Vagina (tissue), 2 donors: ENCODE data around the gene ENAH. TPM values are rescaled to one million over a fixed set of nuclear protein-coding genes. Genes with fewer than 3 reads are reported as not detected.

ENCODE experiments used
- DNase-seq, 2 donors: peaks; one replicate each; pipeline ENCODE4 v3.0.0-alpha.2; 2017; ENCODE audit errors: extremely low spot score in 2 of 2
- H3K27ac ChIP-seq: fragments of 200-600 bp; sonication (generic); one replicate; pipeline ENCODE4 v1.5.1; 2019
- H3K27me3 ChIP-seq: fragments of 200-600 bp; sonication (generic); one replicate; pipeline ENCODE4 v1.5.1; 2019
- H3K36me3 ChIP-seq, 2 donors: fragments of 200-600 bp; sonication (generic); one replicate each; pipeline ENCODE4 v1.5.1; 2017 to 2019
- H3K4me1 ChIP-seq: fragments of 200-600 bp; sonication (generic); one replicate; pipeline ENCODE4 v1.5.1; 2019
- H3K4me3 ChIP-seq, 2 donors: fragments of 200-600 bp; sonication (generic); 1 replicate in 1 of 2; 2 replicates in 1 of 2; pipeline ENCODE4 v1.5.1; 2016 to 2019
- H3K9me3 ChIP-seq: fragments of 200-600 bp; sonication (generic); one replicate; pipeline ENCODE4 v1.5.1; 2019
- CTCF ChIP-seq, 3 experiments: fragments of 450-650 bp in 2 of 3; fragments of 200-600 bp in 1 of 3; sonication (generic) in 1 of 3; IDR thresholded peaks; one replicate each; pipeline ENCODE4 v1.5.1; 2017 to 2019; ENCODE audit warnings: antibody characterized with exemption in 3 of 3, mild to moderate bottlenecking in 2 of 3, moderate library complexity in 2 of 3
- POLR2A ChIP-seq, 2 donors: fragments of 450-650 bp; IDR thresholded peaks; one replicate each; pipeline ENCODE4 v1.6.1; 2017; ENCODE audit warnings: antibody characterized with exemption in 2 of 2, mild to moderate bottlenecking in 2 of 2, moderate library complexity in 2 of 2
- POLR2AphosphoS5 ChIP-seq, 2 donors: sonication (generic); formaldehyde crosslinking; IDR thresholded peaks; one replicate each; pipeline ENCODE4 v1.9.0; 2017; ENCODE audit warnings: antibody characterized with exemption in 2 of 2, mild to moderate bottlenecking in 2 of 2, low read depth in 1 of 2; ENCODE audit not compliant: insufficient read depth in 1 of 2
- intact Hi-C: fragments of 100-400 bp; cut with DNase I; formaldehyde crosslinking; loops from one replicate; pipeline ENCODE4 v1.15.1; 2023
- total RNA-seq: library from RNA; depleted of rRNA; stranded (reverse); fragments of >200 nt; gene quantifications from one replicate; pipeline ENCODE4 v1.2.3, GENCODE V29; 2016

Gene ENAH
- total RNA-seq, 1 donor from 2014 or later, result 62.4 TPM

GRCh38 chr1:225587310-225587709, 65.6 kb downstream of the ENAH start:
- TF ChIP-seq CTCF (IDR thresholded peaks at IDR 0.05) (no peak), POLR2A (IDR thresholded peaks at IDR 0.05) (no peak), POLR2AphosphoS5 (IDR thresholded peaks at IDR 0.05; ENCODE audit: insufficient read depth in 1 of 2, low read depth in 1 of 2) (no peak)
- H3K4me3 ChIP-seq, result no peak overlapping the region
- H3K27ac ChIP-seq, result no peak overlapping the region
- intact Hi-C loops, result no loop called here
- H3K4me1 ChIP-seq, result no peaks in the 10 kb centered on the region
- no peak for DNase-seq
- H3K9me3 ChIP-seq, result no peaks in the 10 kb centered on the region
- no peaks in the 10 kb centered on the region for H3K27me3 ChIP-seq
- H3K36me3 ChIP-seq, result no peaks in the 10 kb centered on the region

GRCh38 chr1:225581186-225581585, 71.7 kb downstream of the ENAH start:
- H3K4me1 ChIP-seq, result no peaks in the 10 kb centered on the region
- intact Hi-C loops, result no loop called here

GRCh38 chr1:225580238-225581099, 72.5 kb downstream of the ENAH start:
- H3K27ac ChIP-seq, result no peak overlapping the region
- H3K4me1 ChIP-seq, result no peaks in the 10 kb centered on the region
- intact Hi-C loops, result no loop called here
- H3K27me3 ChIP-seq, result no peaks in the 10 kb centered on the region
- DNase-seq, result no peak
- H3K36me3 ChIP-seq, result no peaks in the 10 kb centered on the region
- no peak overlapping the region for H3K4me3 ChIP-seq
- TF ChIP-seq CTCF (IDR thresholded peaks at IDR 0.05) (no peak), POLR2AphosphoS5 (IDR thresholded peaks at IDR 0.05; ENCODE audit: insufficient read depth in 1 of 2, low read depth in 1 of 2) (no peak), POLR2A (IDR thresholded peaks at IDR 0.05) (no peak)
- no peaks in the 10 kb centered on the region for H3K9me3 ChIP-seq

More at GRCh38 chr1:225581186-225581585, 71.7 kb downstream of the ENAH start:
- Histone ChIP-seq H3K27ac (no peak overlapping the region), H3K36me3 (no peaks in the 10 kb centered on the region), H3K27me3 (no peaks in the 10 kb centered on the region), H3K4me3 (no peak overlapping the region), H3K9me3 (no peaks in the 10 kb centered on the region)
- TF ChIP-seq CTCF (IDR thresholded peaks at IDR 0.05) (no peak), POLR2A (IDR thresholded peaks at IDR 0.05) (no peak), POLR2AphosphoS5 (IDR thresholded peaks at IDR 0.05; ENCODE audit: insufficient read depth in 1 of 2, low read depth in 1 of 2) (no peak)
- no peak for DNase-seq

GRCh38 chr1:225578251-225578977, 74.5 kb downstream of the ENAH start:
- no peaks in the 10 kb centered on the region for H3K36me3 ChIP-seq
- H3K27ac ChIP-seq, result no peak overlapping the region
- no peaks in the 10 kb centered on the region for H3K4me1 ChIP-seq
- H3K27me3 ChIP-seq, result no peaks in the 10 kb centered on the region
- DNase-seq, result no peak
- H3K4me3 ChIP-seq, result no peak overlapping the region
- intact Hi-C loops, result no loop called here
- H3K9me3 ChIP-seq, result no peaks in the 10 kb centered on the region
- no peak for TF ChIP-seq POLR2A (IDR thresholded peaks at IDR 0.05)
- no peak for TF ChIP-seq POLR2AphosphoS5 (IDR thresholded peaks at IDR 0.05; ENCODE audit: insufficient read depth in 1 of 2, low read depth in 1 of 2)
- no peak for TF ChIP-seq CTCF (IDR thresholded peaks at IDR 0.05)
